GM18499 (cell line): ENCODE data around the gene ILKAP.

Source experiments
- ATAC-seq: cut with Tn5 transposase; IDR thresholded peaks from one replicate; pipeline ENCODE4 v1.9.1; 2021; ENCODE audit warnings: moderate number of reproducible peaks; ENCODE audit not compliant: insufficient read depth, unreplicated experiment

The ILKAP gene

DNA sequence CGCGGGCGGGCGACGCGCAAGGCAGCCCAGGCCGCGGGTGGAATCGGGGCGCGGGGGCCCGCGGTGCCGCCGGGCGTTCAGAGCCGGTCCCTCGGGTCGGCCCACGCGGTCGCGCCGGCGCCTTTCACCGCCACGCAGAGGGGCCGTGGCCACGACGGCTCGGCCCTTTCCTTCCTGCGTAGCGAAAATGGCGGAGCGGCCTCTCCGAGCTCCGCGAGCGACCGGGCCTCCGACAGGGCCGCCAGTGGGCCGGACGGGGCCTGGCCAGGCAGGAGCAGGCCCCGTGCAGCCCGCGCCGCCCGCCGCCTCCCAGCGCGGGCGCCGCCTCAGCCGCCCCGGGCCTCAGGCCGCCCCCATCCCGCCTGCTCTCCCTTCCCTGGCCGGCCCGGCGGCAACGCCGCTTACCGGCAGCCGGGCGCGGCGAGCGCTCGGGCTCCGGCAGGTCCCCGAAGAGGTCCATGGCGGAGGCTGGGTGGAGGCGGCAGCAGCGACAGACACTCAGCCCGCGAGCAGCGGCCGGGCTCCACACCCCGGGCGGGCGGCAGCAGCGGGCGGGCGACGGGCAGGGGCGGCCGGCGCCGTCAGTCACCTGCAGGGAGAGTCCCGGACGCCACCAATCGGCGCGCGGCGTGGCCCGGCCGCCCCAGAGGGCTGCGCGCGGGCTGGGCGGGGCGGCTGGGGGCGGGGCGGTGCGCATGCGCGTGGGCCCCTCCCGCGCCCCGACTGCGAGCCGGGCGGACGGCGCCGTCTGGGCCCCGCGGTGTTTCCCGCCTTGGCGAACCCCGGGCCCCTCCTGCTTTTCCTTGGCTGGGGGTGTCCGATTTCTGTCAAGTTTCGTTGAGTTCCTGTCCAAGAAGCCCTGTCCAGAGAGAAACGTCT is at the start of gene ILKAP:
TSS of gene ILKAP (minus strand) at position 602 of the 879 bp plus-strand sequence. CDS start at position 460, 142 bp downstream.
- peak; percentile 77 for ATAC-seq

GRCh38 chr2:238252766-238253630 is 49.5 kb upstream of the ILKAP start:
- ATAC-seq, result no peak

- ATAC-seq, result no peak
Observed at GRCh38 chr2:238251986-238252385, 48.5 kb upstream of the ILKAP start.

DNA sequence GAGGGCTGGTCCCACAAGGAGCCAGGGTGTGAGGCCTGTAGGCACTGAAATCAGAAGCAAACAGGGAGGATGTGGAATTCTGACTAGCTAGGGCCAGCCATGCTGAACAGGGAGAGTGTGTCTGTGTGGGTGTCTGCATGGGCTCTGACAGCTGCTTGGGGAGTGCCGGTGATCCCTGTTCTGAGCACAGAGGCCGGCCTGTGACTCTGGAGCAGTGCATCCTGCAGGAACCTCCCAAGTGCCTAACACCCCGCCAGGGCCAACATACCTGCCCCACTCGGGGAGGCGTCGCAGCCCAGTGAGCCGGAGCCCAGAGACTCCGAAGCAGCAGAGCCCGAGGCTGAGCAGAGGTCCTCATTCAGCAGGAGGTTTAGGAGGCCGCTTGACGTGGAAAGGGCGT is 47.8 kb upstream of the ILKAP start:
- ATAC-seq, result no peak

- ATAC-seq, result no peak
Observed at GRCh38 chr2:238250896-238251295, 47.4 kb upstream of the ILKAP start.

DNA sequence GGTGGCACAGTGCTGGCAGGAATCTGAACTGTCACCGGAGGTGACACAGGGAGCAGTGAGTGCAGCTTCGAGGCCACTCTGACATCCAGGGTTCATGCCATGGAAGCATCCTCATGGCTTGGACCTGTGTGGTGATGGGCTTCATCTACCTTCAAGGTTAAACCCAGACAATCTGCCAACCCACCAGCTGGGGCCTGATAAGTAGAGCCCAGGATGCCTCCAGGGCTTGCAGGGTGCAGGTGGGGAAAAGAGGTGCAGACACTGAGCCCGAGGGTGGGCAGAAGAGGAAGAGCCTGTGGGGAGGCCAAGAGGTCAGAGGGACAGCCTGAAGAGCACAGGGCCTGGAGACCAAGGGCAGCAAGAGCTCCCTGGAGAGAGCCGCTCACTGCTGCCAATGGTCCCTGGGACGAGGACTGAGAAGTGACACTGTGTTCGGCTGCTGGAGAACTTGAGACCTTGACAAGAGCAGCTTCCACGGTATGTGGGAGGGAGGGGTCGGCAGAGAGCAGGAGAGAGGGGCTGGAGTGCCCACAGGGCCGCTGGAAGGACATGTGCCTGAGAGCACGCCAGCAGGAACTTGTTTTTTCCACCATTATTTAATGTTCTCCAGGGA is 44.5 kb upstream of the ILKAP start:
- ATAC-seq, result no peak

GRCh38 chr2:238247002-238247822 is 43.7 kb upstream of the ILKAP start:
- ATAC-seq, result no peak

DNA sequence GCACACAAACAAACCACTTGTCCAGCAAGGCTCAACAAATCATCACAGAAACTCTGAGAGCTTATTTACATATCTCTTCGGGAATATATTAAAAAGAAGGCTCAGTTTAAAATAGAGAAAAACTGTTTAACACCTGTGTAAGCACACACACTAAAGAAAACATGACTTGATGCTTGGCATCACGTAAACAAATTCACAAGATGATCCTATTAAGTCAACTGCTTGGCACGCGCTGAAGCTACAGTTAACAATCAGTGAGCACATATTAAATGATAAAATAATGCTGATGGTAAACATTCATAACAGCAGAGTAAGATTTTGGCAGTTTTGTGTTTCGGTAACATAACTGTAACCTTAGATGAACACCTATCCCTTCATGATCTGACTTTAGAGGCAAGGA is 40.7 kb upstream of the ILKAP start:
- no peak for ATAC-seq

DNA sequence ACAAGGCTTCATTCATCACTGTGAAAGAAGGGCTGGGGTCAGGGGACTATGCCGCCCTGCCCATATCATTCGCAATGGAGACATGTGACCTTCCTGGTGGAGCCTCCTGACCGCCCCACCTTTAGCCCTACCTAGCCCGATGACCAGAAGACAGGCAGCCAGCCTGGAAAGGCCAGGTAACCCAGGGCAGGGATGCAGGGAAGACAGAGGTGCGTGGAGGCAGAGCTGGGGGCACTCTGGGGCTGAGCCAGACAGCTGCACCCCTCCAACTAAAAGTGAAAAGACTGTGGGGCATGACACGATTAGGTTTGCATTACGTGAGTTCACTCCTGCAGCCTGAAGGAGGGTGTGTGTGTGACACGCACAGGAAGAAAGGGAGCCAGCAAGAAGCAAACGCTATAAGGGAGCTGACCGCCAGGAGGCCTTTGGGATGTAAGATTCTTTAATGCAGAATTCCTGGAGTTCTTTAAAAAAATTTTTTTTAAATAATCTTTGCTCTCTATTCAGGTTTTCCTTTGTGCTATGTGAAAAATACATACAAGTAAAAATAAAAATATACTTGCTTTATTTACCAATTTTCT is 40.1 kb upstream of the ILKAP start:
- ATAC-seq, result no peak

GRCh38 chr2:238242731-238243495 is 39.4 kb upstream of the ILKAP start:
- ATAC-seq, result no peak

DNA sequence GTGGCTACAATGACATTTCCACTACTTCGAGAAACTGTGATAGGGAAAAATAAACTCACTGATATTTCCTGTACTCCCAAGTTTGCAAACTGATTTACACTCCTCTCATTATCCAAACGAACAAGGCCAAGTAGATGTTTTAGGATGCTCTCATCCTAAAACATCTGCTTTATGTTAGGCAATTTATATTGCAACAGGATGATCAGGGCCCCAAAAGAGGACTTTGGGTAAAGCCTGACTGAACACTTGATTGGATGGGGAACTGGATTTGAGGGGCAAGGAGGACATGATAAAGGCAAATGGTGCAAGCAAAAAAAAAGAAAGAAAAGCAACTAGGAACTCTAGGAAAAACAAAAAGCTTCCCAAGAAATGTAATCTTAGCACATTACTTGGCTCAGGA is 38.5 kb upstream of the ILKAP start:
- no peak for ATAC-seq

DNA sequence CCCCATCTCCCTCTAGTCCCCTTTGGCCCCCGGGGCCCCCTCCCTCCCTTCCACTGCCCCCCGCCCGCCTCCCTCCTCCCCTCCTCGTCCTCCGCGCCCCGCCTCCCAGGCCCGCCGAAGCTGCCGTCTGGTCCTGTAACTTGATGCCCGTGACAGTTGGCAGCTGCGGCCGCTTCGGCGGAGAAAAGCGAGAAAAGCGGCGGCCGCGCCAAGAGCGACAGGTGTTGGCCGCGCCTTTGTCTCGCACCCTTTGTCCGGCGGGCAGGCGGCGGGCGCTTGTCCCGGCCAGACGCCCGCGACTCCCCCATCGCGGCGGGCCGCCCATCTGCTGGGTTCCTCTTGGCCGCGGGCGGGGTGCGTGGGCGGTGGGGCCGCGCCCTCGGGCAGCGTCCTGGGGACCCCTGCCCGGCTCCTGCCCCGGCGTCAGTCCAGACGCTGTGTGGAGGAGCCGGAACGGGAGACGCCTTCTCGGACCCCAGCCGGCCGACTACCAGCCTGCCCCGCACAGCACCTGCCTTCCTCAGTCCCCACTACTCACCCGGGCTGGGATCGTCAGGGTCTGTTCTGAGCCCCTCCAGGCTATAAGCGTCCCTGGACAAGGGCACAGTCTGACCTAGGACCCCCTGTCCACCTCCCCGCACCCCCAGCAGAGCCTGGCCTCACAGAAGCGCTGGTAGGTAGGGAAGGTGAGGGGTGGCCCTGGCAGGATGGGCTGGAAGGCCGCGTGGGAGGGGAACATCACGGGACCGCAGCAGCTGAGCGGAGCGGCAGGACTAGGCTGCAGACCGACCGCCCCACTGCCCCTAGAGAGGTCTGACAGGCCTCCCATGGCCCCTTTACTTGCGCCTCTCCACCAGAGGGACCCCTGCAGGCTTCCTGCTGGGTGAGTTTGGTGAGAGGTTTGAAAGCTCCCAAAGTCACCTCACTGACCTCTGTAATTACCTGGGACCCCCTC is 37.5 kb upstream of the ILKAP start:
- ATAC-seq, result no peak

GRCh38 chr2:238239863-238240756 is 36.6 kb upstream of the ILKAP start, which contains the start of gene HES6:
Gene HES6, minus strand, starts transcription at chr2:238240038. Its CDS starts 133 bp downstream, at chr2:238239905.
- peak; percentile 49 for ATAC-seq

- peak; percentile 12 for ATAC-seq
Observed at GRCh38 chr2:238239543-238239862, 36.0 kb upstream of the ILKAP start.

DNA sequence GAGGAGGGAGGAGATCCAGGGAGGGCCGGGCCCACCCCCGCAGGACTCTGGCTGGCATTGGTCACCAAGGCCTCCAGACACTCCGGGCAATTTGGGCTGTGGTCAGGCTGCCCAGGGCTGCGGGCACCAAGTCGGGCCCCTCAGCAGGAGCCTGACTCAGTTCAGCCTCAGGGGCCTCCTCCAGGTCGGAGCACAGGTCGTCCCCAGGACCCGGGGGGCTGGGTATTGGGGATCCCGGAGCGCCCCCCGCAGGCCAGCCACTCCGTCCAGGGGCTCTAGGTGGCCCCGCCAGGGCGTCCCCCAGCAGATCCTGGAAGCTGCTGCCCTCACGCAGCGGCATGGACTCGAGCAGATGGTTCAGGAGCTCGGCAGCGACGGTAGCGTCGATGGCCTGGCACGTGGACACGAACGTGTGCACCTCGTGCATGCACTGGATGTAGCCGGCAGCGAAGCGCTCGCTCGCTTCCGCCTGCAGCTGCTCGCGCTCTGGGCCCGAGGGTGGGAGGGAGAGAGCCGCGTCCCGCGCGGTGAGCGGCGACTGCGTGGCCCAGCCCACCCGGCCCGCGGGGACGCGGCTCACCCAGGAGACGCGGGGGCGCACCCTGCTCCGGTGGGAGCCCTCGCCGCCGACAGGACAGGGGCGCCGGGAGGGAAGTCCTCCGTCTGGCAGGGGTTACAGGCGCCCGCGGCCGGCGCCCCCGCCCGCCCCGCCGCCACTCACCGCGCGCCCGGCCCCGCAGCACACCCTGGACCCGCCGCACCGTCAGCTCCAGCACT is 35.5 kb upstream of the ILKAP start:
- ATAC-seq, result no peak

- ATAC-seq, result no peak
Observed at GRCh38 chr2:238238311-238238765, 34.8 kb upstream of the ILKAP start.
